ENCODE measurements around the gene TSNAXIP1.

DNA sequence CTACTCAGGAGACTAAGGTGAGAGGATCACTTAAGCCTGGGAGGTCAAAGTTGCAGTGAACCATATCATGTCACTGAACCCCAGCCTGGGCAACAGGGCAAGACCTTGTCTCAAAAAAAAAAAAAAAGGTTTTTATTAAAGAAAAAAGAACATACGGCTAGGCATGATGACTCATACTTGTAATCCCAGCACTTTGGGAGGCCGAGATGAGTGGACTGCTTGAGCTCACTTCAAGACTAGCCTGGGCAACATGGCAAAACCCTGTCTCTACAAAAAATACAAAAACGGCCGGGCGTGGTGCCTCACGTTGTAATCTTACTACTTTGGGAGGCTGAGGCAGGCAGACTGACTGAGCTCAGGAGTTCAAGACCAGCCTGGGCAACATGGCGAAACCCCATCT lies 38.7 kb upstream of the TSNAXIP1 start:
- TF ChIP-seq POLR2A (IDR thresholded peaks at IDR 0.05), result no peak
- TF ChIP-seq, protein P1, sequence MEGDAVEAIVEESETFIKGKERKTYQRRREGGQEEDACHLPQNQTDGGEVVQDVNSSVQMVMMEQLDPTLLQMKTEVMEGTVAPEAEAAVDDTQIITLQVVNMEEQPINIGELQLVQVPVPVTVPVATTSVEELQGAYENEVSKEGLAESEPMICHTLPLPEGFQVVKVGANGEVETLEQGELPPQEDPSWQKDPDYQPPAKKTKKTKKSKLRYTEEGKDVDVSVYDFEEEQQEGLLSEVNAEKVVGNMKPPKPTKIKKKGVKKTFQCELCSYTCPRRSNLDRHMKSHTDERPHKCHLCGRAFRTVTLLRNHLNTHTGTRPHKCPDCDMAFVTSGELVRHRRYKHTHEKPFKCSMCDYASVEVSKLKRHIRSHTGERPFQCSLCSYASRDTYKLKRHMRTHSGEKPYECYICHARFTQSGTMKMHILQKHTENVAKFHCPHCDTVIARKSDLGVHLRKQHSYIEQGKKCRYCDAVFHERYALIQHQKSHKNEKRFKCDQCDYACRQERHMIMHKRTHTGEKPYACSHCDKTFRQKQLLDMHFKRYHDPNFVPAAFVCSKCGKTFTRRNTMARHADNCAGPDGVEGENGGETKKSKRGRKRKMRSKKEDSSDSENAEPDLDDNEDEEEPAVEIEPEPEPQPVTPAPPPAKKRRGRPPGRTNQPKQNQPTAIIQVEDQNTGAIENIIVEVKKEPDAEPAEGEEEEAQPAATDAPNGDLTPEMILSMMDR (IDR thresholded peaks at IDR 0.05), result no peak

Measured in Peyer's patch (tissue), 4 donors.